Mesangial cell (primary cell): ENCODE data around the gene SYN1. TPM values are rescaled to one million over a fixed set of nuclear protein-coding genes. Genes with fewer than 3 reads are reported as not detected.

Experiments
- total RNA-seq: library from RNA; depleted of rRNA; stranded (reverse); fragments of >200 nt; gene quantifications from 2 replicates; pipeline ENCODE4 v1.2.3, GENCODE V29; 2015

SYN1 gene
- 0.33 and 1.6 TPM in 2 replicates for total RNA-seq

DNA sequence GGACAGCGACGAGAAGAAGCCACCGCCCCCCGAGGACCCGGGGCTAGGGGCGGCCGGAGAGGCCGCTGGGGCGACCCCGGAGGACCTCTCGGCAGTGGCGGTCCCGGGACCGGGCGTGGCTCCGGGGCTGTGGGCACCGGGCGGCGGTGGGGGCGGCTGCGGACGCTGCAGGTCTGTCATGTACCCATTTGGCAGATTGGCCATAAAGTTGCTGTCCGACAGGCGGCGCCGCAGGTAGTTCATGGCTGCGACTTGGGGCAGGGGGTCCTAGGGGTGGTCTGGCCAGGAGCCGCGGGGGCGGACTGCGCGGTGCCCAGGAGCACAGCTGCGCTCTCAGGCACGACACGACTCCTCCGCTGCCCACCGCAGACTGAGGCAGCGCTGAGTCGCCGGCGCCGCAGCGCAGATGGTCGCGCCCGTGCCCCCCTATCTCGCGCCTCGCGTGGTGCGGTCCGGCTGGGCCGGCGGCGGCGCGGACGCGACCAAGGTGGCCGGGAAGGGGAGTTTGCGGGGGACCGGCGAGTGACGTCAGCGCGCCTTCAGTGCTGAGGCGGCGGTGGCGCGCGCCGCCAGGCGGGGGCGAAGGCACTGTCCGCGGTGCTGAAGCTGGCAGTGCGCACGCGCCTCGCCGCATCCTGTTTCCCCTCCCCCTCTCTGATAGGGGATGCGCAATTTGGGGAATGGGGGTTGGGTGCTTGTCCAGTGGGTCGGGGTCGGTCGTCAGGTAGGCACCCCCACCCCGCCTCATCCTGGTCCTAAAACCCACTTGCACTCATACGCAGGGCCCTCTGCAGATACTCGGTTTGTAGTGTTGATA lies at the start of gene SYN1:
SYN1 (minus strand) TSS at position 372 of the 817 bp plus-strand sequence; CDS start at position 243, 129 bp downstream.

DNA sequence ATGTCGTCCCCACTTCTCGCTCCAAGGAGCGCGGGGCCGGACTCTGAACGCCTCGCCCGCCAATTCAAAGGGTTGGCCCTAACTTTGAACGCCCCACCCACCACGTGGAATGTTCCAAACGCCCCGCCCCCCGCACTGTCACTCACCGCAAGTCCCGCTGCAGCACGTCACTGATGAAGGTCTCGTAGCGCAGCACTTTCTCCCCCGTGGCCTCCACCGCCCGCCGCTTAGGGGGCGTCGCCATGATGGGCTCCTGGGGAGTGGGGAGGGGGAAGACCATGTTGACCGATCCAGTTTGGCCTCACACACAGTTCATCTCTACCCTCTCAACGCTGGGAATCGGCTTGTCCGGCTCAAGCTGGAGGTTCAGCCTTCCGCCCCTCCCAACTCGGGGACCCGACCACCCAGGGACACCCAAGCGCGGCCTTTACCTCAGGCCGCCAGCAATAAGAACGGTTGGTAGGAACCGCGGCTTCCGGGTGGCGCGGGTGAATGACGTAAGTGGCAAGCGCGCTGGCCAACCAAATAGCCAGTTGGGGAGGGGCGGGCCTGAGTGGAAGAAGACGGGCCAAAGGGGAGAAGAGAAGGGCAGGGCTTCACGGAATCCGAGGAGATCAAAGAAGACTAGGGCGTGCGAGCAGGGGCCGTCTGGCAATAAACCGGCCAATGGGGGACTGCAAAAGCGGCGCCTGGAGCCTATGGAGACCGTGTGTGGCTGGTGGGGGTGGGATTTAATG lies 39.2 kb upstream of the SYN1 start, which contains the start of gene UXT:
UXT (minus strand) TSS at position 497 of the 737 bp plus-strand sequence; CDS start at position 244, 253 bp downstream.

DNA sequence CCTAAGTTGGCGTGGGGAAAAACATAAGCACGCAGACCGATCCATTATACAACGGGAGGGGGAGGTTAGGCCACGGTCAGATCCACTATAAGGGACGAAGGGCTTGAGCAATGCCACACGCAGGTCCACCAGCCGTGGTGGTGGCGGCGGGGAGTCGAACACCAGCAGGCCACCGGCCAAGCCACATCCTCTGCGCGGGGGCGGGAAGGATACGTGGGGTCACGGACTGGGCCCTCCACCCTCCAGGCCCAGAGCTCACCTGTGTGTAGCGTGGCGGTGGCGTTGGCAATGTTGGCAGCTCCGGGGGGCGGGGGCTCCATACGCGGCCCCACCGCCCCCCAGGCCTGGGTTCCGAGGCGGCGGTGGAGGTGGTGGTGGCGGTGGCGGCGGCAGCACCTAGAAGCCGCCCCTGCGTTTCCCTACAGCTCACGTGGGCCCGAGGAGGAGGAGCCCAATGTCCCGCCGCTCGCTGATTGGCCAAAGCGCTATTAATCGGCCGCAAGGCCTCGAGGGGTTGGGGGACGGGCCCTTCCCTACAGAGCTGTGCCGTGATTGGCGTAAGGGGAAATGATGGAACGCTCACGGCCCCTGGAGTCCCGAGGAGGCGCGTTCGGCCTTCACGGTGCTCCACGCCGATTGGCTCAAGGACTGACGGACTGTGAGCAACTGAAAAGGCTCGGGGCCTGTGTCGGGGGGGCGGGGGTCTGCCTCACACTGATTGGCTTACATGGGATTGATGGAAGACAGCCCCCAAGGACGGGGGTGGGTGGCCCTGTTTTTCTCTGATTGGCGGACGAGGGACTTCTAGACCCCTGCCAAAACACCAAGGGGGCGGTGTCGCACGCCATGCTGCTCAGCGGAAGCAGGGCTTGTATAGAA lies 30.7 kb upstream of the SYN1 start, which contains the start of gene ELK1:
ELK1 (minus strand) TSS at position 400 of the 879 bp plus-strand sequence. CDS start 9,122 bp downstream, outside the sequence.

DNA sequence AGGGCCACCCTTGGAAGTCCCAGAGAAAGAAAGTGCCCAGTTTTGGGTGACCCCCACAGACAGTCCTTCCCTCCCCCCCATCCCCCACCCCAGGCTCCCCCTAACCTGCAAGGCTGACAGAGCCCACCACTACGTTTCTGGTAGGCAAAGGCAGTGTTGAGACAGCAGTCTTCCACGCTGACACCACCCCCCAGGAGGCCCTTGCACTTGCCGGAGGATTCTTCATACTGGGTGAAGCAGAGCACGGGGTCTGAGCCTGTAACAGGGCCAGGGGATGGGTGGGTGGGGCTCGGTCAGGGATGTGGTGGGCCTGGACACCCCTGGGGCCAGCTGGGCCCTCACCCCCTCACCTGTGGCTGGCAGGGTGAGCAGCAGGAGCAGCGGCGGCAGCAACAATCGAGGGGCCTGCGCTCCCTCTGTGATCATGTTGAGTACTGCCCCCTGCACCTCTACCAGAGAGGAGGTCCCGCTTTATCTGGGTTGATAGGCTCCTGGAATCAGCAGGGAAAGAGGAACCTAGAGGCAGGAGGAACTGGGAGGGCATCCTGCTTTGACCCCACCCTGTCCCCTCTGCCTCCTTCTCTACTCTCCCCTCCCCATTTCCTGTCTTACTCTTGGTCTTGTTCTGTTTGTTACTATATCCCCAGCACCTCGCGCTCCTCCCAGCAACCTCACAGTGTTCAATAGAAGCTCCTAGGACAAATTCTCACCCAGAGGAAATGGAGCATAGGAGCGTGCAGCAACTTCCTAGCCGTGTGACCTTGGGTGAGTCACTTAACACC lies 10.0 kb upstream of the SYN1 start, which contains the start of gene CFP:
CFP (minus strand) TSS at position 512 of the 782 bp plus-strand sequence; CDS start at position 426, 86 bp downstream.

DNA sequence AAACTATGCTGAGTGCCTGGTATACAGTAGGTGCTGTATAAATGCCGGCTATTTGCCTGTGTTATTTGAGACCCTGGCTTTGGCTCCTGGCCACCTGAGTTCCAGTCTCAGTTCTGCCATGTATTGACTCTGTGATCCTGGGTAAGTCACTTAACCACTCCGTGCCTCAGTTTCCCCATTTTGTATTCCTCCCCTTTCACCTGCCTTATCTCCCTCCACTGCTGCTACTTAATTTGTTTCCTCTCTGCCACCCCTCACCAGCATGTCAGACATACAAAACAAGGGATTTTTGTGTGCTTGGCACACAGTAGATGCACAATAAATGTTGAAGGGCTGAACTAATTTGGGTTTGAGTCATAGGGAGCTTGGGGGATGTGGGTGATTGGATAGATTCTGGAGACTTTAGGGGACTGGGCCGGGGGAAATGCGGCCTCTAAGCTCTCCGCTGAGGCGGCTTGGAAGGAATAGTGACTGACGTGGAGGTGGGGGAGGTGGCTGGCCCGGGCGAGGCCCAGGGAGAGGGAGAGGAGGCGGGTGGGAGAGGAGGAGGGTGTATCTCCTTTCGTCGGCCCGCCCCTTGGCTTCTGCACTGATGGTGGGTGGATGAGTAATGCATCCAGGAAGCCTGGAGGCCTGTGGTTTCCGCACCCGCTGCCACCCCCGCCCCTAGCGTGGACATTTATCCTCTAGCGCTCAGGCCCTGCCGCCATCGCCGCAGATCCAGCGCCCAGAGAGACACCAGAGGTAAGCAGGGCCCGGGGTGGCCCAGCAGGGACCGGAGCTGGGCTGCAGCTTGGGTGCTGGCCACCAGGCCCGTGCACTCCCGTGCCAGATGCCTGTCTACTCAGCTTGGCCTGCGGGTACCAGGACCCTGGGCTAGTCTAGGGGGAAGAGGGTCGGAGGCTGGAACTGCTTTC lies 37.7 kb downstream of the SYN1 start, which contains the start of gene TIMP1:
TIMP1 (plus strand) TSS at position 706 of the 917 bp plus-strand sequence. CDS start 980 bp downstream, outside the sequence.

DNA sequence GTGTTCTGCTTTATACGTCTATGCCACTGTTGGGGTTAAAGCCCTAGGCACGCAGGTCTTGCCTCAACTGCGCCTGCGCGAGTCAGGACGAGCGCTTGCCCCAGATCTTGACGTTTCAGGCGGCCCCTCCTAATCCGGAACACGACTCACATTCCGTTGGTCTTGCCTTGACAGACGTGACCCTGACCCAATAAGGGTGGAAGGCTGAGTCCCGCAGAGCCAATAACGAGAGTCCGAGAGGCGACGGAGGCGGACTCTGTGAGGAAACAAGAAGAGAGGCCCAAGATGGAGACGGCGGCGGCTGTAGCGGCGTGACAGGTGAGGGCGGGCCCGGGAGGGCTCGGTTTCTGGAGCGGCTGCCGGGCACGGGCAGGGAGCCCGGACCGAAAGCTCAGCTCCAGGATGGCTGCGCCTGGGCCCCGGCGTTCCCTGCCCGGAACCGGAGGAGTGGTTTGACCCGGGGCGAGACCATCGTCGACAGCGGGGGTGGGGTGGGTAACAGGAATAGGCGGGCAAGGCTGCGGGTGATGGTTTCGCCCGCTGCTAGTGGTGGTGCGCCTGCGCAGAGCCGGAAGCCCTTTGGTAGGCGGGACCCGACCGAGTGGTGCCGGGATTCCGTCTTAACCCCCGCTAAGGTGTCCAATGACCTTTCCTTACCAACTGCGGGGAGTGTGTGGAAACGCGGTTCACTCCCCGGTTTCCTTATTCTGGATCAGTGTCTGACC lies 58.6 kb downstream of the SYN1 start, which contains the start of gene ARAF:
ARAF (plus strand) TSS at position 272 of the 725 bp plus-strand sequence. CDS start 1,763 bp downstream, outside the sequence.

Other genes with a start within 250 kb of the SYN1 start
- gene ZNF157, start 249.3 kb downstream of the SYN1 start, total RNA-seq = 0.13 and 0.33 TPM in 2 replicates
- 3.3 and 5.1 TPM in 2 replicates for gene ZNF41, start 136.6 kb downstream of the SYN1 start, total RNA-seq
- gene ARAF, start 58.7 kb downstream of the SYN1 start, total RNA-seq = 43.2 and 45.6 TPM in 2 replicates
- gene TIMP1, start 37.4 kb downstream of the SYN1 start, total RNA-seq = 389 and 449 TPM in 2 replicates
- 0.13 and 0.16 TPM in 2 replicates for gene CFP, start 10.1 kb upstream of the SYN1 start, total RNA-seq
- gene ELK1, start 30.7 kb upstream of the SYN1 start, total RNA-seq = 27.9 and 40.6 TPM in 2 replicates
- 96.2 and 121 TPM in 2 replicates for gene UXT, start 39.3 kb upstream of the SYN1 start, total RNA-seq
- 1.3 and 3.8 TPM in 2 replicates for gene ZNF81, start 217.0 kb upstream of the SYN1 start, total RNA-seq